NCI-H2227 treated with DMSO at 0.1 percent for 48 hours (cell line): ENCODE data around the gene DHRS3.

Experiments
- DNase-seq: peaks from one replicate; lab custom pipeline; 2025; lab: John Stamatoyannopoulos, UW

The DHRS3 gene

DNA sequence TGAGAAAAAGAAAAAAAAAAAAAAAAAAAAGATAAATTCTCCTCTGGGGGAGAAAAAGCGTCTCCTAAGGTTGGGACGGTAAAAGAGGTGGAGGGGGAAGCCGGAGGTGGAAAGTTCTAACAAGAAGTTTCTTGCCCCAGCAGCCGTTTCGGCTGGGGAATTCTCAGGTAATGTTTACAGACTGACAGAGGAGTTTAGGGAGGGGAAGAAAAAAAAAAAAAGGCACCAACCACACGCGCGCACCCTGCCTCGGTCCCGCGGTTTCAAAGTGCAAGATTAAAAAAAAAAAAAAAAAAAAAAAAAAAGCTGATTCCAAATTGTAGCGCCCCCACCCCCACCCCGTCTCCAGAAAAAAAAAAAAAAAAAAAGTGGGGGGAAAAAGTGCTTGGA lies 504 bp downstream of the DHRS3 start:
- DNase-seq = no peak

DNA sequence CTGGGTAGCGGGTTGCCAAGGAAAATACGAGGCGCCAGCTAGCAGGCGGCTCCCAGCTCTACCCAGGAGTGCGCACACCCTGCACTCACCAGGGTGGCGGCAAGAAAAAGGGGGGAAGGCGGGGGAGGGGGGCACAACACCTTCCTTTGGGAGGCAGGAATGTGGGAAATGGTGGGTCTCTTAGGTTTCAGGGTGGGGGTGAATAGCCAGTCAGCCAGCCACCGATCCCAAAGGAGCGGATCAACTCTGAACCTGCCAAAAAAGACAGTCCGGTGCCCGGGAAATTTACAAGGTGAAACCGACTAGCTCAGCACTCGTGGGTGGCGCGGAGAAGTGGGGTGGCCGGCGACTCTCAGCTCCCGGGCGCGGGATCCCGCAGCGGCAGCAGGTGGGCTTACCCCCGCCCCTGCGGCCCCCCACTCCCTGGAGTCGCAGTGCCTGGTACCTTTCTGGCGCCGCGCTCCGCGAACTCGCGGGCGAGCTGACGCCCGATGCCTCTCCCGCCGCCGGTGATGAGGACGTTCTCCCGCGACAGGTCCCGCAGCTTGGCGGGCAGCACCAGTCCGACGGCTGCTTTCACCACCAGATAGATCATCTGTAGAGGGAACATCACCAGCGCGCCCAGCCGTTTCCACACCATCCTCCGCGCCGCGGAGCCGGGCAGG lies 1.2 kb downstream of the DHRS3 start:
- DNase-seq = no peak

DNA sequence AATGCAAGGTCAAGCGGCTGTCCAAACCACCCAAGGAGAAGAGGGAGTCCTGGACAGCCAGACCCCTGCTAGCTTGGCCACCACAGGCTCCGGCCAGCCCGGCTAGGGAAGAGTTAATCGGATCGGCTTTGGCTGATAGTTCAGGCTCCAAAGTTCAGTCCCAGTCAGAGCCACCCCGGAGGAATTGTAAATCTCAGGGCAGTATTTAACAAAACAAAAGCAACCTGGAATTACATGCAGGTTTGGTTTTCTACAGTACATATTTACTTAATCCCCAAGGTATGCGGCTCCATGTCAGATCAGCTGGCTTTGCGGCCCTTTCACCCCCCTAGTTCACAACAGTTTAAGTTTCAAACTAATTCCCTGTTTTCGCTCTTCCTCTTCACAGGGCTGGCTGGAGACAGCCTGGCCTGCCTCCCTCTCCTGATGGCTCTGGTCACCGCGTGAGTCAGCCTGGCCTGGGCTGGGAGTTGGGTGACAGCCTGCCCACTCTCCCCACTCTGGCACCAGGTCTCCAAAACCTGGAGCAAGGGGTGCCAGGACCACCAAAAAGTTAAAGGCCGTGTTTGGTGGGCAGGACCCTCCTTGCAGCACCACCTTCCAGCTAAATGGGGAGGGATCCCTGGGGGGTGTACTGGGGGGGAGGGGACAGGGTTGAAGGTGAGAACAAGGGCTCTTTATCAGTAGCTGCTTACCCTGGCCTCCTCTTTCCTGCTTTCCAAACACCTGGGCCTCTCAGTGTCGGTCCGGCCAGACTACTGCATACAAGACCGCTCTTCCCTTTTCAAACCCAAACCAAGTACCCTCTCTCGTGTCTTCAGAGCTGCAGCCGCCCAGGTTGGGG lies 1.9 kb downstream of the DHRS3 start:
- DNase-seq = no peak

DNA sequence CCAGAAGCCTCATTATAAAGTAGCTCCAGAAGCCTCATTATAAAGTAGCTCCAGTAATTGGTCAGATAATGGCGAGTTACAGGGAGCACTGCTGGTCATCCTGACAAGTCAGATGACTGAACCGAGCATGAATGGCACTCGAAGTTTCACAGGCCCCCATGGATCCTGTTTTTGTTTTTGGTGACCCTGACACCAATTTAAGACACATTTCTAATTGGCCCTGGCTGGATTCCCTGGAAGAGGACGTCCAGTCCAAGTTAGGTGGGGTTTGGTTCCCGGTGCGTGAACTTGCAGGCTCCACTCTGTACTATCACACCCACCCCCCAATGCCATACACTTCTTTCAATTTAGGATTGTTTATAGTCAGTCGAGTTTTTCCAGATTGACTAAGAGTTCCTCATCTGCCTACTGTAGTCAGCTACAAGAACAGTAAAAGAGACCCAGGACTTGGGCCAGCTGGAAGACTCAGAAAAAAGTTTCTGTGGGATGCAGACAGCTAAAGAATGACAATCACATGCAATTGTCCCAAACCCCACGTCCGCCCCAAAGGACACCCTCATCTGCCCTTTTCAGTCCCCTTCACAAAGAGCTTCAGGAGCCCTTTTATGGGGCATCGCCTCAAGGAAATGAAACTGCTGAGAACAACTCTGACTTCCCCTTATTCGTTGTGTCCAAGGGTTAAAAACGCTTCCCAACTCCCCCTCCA lies 2.7 kb downstream of the DHRS3 start:
- DNase-seq = no peak

DNA sequence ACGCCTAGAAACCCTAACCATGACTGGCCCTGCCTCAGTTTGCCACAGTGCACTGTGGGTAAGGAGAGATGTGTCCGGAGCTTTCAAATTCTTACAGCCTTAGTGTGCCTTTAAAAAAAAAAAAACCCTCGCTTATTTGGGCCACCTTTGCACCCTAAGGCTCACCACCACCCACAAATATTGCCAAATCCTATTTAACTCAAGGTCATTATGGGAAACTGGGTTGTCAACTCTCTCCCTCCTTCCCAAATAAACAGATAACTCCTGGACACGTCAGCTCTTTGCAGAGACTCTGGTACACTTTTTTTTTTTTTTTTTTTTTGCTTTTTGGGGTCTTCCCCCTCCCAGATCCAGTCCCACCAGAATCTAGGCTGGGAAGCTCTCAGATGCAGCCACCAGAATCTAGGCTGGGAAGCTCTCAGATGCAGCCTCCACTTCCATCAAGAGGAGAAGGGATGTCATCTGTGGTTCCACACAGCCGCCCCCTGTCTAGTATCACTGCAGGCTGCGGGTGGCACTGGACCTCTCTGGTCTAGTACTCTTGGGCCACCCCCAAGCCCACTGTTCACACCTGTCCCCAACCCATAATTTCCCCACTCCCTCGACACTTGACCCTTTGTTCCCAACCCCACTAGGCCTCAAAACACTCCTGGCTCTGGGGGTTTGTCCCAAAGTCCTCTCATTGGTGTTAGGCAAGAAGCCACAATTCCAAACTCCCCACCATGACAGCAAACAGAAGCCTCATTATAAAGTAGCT lies 3.4 kb downstream of the DHRS3 start:
- no peak for DNase-seq

DNA sequence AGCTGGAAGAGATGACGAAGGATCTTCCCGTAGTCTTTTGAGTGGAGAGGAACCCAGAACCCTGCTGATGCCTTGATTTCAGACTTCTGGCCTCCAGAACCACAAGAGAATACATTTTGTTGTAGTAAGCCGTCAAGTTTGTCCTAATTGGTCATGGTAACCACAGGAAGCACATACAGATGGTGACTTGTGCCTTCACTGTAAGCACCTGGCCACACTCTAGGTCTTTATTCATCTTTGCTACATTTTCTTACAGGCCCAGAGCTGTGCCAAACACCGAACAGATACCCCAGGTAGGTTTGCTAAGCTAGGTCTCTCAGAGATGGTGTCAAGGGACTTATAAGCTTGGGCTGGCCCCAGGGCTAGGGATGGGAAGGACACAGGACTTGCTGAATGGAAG lies 4.8 kb downstream of the DHRS3 start:
- DNase-seq = no peak

DNA sequence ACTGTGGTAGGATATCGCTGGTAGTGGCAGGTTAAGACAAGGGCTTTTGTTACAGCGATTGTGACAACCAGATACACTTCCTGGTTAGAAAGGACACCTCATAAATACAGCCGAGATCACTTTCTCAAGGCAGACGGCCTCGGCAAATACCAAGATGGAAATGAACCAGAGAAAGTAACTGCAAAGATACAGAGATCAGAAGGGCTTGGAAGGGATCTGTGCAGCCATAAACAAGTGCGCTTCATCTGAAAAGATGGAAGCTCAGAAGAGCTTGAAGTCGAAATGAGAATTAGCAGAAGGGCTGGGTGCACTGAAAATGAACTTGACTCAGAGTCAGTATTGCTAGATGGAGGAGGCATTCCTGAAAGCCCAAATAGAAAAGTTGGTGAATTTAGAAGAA lies 7.1 kb downstream of the DHRS3 start:
- DNase-seq = no peak

DNA sequence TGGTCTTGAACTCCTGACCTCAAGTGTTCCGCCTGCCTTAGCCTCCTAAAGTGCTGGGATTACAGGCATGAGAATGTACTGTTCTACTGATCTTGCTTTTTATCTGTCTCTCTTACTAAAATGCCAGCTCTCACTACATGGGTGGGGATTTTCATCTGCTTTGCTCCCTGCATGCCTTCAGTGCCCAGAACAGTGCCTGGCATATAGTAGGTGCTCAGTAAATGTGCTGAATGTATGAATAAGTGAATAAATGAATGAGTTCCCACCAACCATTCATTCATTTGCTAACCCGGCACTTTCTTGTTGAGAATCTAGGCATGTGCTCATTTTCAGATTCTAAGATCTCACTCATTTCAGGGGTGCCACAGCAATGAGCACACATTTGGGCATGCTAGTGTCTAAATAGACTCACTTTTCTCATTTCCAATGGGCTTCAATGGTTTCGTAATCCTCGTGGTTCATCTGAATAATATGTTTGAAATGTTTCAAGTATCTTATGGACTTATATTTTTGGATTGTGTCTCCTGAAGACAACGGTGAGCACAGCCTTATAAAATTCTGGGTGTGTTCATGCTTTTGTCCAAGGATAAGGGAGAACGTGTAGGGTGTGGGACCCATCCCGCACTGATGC lies 7.6 kb downstream of the DHRS3 start:
- no peak for DNase-seq

DNA sequence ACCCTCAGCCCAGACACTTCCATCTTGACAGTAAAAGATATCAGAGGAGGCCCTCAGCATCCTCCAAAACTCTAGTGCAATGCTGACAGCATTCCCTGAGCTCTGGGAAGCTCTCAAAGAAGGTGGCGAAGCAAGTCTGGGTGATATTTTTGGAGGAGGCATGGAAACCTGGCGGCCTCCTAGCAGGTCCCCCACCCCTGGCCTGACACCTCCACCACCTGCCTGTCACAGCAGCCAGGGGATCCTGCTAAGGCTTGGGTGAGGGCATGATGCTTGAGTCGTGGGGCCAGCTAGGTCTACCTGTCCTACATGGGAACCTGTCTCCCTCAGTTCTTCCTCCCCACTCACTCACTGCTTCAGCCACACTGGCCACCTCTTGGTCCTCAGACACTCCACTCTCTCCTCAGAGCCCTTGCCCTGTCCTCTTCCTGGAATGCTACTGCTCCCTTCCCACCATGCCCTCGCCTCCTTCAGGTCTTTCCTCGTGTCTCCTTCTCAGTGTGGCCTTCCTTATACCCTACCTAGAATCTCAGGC lies 8.5 kb downstream of the DHRS3 start:
- no peak for DNase-seq

DNA sequence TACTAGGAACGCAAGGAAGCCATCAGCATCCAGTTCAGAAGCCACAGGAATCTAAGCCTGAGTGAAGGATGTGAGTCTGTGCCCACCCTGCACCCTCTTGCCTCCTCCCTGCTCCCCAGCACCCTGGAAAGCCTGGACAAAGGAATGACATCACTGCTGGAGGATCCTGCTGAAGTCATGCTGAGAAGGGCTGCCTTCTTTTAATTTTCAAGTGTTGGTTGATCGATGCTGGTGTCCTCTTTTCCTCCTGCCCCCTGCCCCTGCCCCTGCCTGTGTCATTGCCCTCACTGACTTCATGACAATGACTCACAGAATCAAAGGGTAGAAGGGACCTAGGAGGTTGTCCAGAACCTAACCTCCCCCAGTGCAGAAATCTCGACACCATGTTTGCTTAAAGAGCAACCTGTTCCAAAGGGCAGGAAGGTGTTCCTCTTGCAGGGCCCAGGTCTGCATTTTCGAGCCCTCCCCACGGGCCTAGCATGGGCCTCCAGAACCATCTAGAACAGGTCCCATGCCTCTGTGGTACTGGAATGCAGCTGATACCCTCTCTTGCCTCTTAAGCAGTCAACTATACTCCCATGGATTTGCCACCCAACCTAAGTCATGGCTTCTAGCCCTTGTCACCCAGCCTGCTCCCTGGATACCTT lies 9.6 kb downstream of the DHRS3 start:
- DNase-seq = no peak

DNA sequence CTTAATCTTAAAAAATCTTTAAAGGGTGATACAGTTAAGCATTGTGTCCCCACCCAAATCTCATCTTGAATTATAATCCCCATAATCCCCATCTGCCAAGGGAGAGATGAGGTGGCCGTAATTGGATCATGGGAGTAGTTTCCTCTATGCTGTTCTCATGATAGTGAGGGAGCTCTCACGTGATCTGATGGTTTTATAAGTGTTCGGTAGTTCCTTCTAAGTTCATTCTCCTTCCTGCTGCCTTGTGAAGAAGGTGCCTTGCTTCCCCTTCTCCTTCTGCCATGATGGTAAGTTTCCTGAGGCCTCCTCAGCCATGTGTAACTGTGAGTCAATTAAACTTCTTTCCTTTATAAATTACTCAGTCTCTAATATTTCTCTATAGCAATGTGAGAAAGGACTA lies 10.7 kb downstream of the DHRS3 start:
- DNase-seq = no peak

DNA sequence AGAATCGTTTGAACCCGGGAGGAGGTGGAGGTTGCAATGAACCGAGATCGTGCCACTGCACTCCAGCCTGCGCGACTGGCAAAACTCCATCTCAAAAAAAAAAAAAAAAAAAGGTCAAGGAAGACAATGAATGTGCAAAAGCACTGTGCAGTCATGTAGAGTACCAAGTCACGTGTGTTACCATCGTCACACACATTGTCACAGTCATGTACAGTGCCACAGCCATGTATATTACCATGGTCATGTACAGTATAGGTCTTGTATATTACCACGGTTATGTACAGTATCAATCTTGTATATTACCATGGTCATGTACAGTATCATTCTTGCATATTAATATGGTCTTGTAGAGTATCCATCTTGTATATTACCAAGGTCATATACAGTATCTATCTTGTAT lies 13.0 kb downstream of the DHRS3 start:
- DNase-seq = no peak

DNA sequence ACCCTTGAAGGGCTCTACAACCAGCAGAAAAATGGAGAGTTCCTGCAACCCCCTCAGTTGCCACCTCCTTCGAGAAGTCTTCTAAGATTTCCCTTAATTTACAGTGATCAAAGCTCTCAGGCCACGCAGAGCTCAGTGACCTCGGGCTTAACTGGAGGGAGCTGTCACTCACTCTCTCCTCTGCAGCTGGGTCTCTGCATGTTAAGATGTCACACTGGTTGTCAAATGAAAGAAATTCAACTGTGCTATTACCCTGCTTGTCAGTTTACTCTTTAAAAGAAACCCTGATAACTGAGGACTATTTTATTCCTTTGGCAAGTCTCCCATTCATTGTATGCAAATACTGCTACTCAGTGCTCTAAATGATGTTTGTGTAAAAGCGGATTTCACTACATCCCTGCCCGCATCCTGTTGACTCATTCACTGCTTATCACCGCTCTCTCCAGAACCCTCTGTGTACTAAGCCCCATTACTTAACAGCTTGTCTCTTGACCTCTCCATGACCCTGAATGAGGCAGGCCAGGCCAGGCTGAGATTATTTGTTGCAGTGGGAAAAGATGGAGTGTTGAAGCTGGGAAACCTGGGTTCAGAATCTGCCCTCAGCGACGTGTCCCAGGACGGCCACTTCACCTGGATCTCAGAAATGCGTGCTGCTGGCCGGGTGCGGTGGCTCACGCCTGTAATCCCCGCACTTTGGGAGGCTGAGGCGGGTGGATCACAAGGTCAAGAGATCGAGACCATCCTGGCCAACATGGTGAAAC lies 13.7 kb downstream of the DHRS3 start:
- DNase-seq = no peak

DNA sequence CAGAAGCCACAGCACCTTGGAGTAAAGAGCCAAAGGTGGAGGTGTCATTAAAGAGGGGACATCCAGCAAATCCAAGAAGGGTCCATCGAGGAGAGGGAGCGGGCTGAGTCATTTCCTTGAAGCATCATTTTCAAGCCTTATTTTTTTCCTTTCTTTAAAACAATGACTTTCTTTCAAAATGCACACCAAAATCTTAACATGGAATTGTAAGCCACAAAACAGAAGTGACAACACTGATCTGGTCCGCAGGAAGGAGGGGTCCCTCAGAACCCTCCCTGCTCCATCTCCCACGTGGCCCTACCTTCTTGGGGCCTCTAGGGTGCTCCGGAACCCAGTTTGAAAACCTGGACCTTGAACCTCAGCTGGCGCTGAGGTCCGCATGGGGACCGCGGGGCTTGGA lies 14.8 kb downstream of the DHRS3 start:
- no peak for DNase-seq

DNA sequence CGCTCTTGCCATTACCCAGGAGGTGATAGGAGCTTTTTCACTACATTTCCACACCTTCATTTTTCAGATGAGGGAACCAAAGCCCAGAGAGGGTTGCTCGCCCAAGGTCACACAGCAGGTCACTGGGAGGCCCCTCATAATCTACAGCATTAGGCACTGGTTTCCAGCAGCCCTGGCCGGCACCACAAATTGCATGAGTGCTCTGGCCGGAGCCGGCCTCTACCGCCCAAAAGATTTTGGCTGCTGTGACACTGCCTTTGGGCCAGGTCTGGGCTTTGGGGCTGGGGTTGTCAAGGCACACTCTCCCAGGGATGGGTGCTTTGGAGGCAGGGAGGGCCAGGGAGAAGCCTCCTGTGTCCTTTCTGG lies 15.4 kb downstream of the DHRS3 start:
- no peak for DNase-seq

DNA sequence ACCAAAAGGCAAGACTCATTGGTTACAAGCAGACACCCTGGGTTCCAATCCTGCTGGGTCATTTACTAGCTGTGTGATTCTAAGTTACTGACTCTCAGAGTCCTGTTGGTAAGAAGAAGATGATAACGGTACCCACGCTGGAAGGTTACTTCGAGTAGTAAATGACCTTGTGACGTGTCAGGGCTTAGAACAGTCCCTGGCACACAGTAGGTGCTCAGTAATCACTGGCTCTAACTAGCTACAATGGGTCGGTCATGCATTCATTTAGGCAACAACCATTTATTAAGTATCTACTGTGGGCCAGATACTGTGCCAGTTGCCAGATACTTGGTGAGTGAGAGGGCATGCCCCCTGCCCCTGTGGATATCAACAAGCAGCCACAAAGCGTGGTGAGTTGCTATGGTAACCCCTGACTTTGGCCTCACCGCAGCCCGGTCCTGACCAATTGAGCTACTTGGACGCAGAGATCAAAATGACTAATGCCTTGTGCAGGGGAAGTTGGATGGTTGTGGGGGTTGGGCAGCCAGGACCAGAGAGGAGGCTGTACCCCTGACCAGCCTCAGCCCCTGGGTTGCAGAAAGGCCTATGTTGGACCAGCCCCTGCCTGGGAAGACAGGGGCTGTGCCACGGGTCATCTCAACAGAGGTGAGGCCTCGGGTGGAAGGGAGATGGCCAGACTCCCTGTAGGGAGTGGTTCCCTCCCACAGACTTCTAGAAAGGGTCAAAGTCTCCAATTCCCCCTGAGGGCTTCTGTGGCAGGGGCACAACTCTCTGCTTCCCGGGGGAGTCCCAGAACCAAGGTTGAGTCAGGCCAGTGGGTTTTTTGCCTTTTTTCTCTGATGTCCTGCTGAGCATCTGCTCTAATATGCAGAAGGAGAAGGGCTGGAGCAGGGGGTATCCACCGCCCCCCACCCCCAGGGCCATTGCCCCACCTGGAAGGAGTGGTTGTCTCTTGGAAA lies 16.0 kb downstream of the DHRS3 start:
- DNase-seq = no peak

DNA sequence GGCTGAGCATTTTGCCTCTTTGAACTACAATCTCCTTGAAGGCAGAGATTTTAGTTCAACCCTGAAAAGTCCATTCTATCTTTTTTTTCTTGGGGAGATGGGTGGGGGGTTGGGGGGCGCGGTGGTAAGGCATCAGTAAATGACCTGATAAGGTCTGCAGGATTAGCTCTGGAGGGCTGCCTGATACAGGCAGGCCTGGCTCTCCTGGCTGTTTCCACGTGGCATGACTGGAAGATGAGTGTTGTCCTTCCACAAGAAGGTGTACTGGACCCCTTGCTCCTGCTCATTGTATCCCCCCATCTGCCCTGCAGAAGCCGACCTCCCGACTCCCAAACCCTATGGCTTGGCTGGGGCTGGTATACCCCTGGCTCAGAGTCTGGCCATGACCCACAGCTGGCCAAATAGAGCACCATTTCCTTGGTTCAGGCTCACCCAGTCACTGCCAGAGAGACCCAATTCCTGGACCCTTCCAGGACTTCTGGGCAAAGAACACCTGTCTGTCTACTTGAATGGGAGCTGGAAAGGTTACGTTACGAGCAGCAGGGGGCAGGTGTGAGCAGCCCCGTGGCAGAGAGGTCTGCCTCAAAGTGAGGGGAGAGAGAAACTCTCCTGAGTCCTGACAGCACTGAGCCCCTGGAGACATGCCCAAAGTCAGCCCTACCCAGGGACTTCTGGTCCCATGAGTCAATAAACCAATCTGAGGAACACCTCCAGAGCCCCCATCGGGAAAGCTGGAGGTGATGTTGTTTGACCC lies 17.0 kb downstream of the DHRS3 start:
- no peak for DNase-seq

DNA sequence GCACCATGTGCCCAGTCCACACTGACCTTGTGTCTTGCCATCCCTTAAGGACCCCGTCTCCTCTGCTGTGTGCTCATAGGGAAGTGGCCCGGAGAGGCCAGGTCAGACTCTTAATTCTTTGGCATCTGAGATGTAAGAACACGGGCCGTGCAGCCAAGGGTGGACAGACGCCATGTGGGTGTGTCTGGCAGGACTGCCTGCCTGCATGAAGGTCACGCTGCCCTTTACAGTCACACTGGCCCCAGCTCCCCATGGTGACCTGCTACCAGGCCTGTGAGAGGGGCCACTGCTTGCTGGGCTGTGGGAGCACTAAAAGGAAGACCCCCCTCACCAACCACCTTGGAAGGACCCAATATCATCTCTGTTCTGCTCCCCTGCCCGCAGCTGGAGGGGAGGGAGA lies 17.7 kb downstream of the DHRS3 start:
- no peak for DNase-seq

DNA sequence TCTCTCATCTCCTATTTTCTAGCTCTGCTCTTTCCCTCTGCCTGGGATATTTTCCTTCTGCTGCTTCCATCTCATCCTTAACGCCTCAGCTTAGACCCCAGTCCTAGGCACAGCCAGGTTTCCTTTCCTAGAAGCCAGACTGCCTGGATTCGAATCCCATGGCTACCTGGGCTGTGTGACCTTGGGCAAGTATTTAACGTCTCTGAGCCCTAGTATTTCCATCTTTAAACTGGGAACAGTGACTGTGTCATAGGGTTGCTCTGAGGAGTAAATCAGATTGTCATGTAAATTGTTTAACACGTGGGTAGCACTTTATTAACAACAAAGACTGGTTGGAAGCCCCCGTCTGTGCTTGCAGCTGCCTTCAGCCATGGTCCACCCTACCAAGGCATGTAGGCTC lies 18.4 kb downstream of the DHRS3 start:
- DNase-seq = no peak
